HG03280 (cell line): Measurements from ENCODE around the gene POLG2.
"Not testable (repeated sequence)": the region's sequence is repeated elsewhere in the genome, so short reads cannot be mapped to it uniquely, and the experiment has no call there.

Source experiments
- ATAC-seq: cut with Tn5 transposase; IDR thresholded peaks from one replicate; pipeline ENCODE4 v1.9.1; 2021; ENCODE audit warnings: mild to moderate bottlenecking, moderate library complexity; ENCODE audit not compliant: unreplicated experiment

Gene POLG2

GRCh38 chr17:64491034-64491860, 5.6 kb downstream of the POLG2 start:
- no peak for ATAC-seq

- ATAC-seq = no peak
These were observed 8.6 kb downstream of the POLG2 start for GRCh38 chr17:64488301-64488700.

DNA sequence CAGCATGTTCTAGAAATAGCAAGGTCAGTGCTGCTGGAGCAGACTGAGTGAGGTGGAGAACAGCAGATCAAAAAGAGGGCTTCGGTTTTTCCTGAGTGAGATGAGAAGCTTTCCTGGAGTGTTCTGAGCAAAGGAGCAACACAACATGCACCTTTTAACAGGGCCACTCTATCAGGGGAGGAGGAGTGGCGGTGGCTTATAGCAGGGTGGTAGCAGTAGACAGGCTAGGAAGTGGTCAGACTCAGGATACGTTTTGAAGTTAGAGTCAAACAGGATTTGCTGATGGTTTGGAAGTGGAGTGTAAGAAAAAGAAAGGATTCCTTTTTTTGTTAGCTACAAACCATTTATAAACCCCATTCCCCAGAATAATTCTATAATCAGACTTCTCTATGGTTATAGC, 12.5 kb downstream of the POLG2 start:
- ATAC-seq = no peak

DNA sequence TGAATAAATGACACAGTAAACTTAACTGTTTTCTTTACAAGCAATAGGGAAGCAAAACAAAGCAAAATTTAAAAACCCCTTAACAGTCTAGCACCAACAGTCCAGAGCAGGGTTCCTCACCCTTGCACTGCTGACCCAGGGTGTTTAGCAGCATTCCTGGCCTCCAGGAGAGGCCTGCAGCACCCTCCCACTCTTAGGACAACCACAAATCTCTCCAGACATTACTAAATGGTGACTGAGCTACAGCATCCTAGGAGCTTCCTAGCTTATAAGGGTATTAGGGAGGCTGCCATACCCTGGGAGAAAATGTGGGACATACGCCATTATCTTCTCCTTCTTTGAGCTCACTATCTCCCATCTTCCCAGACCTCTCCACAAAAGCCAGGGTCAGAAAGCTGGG, 15.9 kb downstream of the POLG2 start:
- no peak for ATAC-seq

DNA sequence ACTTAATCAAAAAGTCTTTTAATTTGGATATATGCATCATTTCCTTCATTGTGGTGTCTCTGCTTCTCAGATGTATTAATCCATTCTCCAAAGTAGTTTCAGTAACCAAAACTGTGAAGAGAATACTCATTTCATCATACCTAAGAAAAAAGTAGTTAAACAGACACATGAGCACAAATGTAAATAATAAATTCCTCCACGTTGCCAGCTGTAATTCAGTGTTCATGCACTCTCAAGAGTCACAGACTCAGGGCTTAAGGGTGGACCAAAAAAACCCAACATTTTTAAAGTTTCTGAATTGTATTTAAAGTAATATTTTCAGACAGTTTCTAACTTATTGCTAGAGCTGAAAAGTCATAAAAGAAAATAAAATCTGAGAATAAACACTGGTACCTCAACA, 19.0 kb downstream of the POLG2 start:
- ATAC-seq = no peak

- ATAC-seq = no peak
These were observed 24.3 kb downstream of the POLG2 start for GRCh38 chr17:64472564-64472963.

DNA sequence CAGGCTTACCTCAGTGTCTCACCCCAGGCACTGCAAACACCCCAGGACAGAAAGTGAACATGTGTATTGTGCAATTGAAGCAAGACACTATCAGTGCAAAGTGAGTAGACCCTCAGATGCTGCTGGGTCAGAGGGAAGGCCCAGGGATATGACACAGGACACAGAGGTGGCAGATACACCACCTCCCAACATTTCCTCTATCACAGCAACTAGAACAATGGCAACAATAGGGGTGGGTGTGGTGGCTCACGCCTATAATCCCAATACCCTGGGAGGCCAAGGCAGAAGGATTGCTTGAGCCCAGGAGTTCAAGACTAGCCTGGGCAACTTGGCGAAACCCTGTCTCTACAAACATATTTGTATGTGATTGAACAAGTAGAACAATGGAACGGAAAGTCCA, 25.4 kb downstream of the POLG2 start:
- no peak for ATAC-seq

- no peak for ATAC-seq
These were observed 26.2 kb downstream of the POLG2 start for GRCh38 chr17:64470625-64471024.

DNA sequence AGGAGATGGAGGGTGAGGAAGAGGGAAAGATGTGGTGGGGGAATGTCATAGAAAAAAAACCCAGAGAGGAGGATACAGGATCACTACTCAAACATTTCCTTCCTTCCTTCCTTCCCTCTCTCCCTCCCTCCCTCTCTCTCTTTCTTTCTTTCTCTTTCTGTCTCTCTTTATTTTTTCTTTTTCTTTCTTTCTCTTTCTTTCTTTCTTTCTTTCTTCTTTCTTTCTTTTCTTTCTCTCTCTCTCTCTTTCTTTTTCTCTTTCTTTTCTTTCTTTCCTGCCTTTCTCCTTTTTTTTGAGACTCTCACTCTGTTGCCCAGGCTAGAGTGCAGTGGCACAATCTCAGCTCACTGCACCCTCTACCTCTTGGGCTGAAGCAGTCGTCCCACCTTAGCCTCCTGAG, 30.0 kb downstream of the POLG2 start:
- not testable (repeated sequence) for ATAC-seq

DNA sequence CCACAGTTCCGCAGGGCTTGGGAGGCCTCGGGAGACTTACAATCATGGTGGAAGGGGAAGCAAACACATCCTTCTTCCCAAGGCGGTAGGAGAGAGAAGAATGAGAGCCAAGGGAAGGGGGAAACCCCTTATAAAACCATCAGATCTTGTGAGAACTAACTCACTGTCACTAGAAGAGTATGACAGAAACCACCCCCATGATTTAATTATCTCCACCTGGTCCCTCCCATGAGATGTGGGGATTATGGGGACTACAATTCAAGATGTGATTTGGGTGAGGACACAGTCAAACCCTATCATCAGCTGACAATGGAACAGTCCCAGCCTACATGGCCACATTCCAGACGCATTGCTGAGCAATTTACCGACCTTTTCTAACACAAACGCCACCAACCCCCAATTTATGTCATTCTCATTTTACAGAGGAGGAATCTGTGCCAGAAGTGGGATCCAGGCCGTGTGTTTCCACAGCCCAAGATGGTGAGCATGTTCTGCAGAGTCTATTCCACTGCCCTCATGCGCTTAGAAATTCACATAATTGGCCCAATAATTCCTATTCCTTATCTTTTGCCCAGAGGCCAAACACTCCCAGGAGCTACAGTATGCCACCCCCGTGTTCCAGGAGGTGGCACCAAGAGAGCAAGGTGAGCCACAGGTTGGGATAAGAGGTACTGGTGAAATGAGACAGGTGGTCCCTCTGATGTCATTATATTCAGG, 30.7 kb downstream of the POLG2 start:
- no peak for ATAC-seq

GRCh38 chr17:64461788-64462187, 35.1 kb downstream of the POLG2 start:
- no peak for ATAC-seq

- no peak for ATAC-seq
These were observed 35.9 kb downstream of the POLG2 start for GRCh38 chr17:64460955-64461354.

- not testable (repeated sequence) for ATAC-seq
These were observed 37.0 kb downstream of the POLG2 start for GRCh38 chr17:64459818-64460217.

GRCh38 chr17:64459284-64459747, 37.5 kb downstream of the POLG2 start:
- no peak for ATAC-seq

DNA sequence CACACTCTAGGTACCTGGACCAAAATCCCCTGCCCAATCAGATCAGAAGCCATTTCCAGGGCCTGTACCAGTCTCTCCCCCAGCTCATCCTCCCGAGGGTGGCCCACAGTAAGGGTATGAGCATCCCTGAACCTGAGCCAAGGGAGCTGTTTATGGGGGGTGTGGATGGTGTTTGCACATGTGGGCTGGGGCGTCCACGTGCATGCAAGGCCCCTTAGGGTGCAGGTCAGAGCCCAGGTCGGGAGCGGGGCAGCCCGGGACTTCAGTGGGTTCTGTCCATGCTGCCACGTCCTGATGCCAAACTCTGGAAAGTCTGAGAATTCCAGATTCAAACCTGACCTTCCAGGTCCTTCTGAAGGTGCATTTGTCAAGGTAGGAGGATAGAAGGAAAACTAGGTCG, 38.1 kb downstream of the POLG2 start:
- no peak for ATAC-seq

DNA sequence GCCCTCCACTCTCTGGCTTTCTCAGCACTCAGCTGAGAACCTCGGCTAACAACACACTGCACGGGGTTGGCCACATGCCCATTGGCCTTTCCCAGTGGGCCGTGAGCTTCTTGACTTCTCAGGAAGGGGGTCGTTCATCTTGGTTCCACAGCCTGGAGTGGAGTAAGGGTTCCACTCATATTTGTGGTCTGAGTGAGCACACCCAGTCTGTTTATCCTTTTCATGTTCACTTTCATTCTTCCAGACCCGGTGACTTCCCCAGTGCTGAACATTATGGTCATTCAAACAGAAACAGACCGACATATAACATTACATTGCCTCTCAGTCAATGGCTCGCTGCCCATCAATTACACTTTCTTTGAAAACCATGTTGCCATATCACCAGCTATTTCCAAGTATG, 39.7 kb downstream of the POLG2 start:
- no peak for ATAC-seq

- no peak for ATAC-seq
These were observed 40.6 kb downstream of the POLG2 start for GRCh38 chr17:64455993-64456885.

- no peak for ATAC-seq
These were observed 47.3 kb downstream of the POLG2 start for GRCh38 chr17:64449545-64449944.

DNA sequence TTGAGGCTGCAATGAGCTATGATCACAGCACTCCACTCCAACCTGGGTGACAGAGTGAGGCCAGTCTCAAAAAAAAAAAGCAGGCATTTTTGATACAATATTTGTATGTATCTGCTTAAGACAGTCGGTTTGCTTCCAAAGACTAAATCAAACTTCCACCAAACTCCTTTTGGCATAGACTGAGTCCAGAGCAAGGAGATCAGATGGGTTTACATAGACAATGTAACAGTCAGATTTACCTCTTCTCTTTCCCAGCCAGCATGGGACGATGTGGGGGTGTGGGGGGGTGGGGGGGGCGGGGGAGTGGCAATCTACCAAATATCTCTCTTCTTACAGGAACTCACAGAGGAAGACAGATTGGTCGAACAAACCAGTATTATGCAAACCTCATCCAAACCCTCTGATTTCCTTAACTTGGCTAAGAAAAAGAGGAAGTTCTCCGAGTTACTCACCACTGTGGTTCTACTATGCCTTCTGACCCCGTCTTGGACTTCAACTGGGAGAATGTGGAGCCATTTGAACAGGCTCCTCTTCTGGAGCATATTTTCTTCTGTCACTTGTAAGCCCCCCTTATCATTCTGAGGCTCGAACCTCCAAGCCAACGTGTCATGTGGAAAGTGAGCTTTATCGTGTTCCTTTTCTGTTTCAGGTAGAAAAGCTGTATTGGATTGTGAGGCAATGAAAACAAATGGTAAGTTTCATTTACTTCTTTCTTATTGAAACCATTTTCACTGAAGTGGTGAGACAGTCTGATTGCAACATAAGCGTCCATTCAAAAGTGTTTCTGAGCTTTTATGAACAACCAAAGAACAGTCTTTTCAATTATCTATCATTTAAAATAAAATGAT, 48.0 kb downstream of the POLG2 start, which contains the start of gene MILR1:
TSS of gene MILR1 (plus strand) at position 451 of the 848 bp plus-strand sequence. CDS start at position 505, 54 bp downstream.
- ATAC-seq = no peak

DNA sequence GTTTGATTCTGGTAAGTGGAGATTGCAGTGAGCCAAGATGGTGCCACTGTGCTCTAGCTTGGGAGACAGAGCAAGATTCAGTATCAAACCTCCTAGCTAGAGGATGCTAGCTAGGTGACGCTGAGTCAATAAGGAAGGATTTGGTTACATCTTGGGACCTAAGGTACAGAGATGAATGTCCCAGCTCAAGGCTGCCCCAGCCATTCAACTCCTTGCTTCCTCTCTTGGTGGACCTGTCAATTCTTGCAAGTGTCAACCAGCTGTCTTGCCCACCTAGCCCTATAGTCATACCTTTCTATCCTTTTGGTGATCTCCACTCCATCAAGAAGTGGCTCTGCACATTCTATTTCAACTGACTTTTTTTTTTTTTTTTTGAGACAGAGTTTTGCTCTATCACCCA, 49.3 kb downstream of the POLG2 start:
- ATAC-seq = no peak
